T-helper 2 cell treated with Interferon-gamma antibody and Interleukin-4, amounts not matched to agents 5 μg/mL and 100 μg/mL, for 36 hours (primary cell): ENCODE measurements around the gene FBXO31.

Source experiments
- DNase-seq: peaks from one replicate; pipeline ENCODE4 v3.0.0; 2021; ENCODE audit warnings: low spot score
- H3K27ac Mint-ChIP-seq: one replicate; pipeline ENCODE4 v1.8.0; 2021; ENCODE audit warnings: mild to moderate bottlenecking, mixed read lengths
- H3K27me3 Mint-ChIP-seq: one replicate; pipeline ENCODE4 v1.8.0; 2021; ENCODE audit warnings: low read depth, mixed read lengths
- H3K36me3 Mint-ChIP-seq: one replicate; pipeline ENCODE4 v1.8.0; 2021; ENCODE audit warnings: low read depth, mixed read lengths
- H3K4me1 Mint-ChIP-seq: one replicate; pipeline ENCODE4 v1.8.0; 2021; ENCODE audit warnings: low read depth, mixed read lengths
- H3K4me3 Mint-ChIP-seq: one replicate; pipeline ENCODE4 v1.8.0; 2022; ENCODE audit warnings: mild to moderate bottlenecking, moderate library complexity, mixed read lengths
- H3K9me3 Mint-ChIP-seq: one replicate; pipeline ENCODE4 v1.8.0; 2021; ENCODE audit warnings: mixed read lengths

The FBXO31 gene

DNA sequence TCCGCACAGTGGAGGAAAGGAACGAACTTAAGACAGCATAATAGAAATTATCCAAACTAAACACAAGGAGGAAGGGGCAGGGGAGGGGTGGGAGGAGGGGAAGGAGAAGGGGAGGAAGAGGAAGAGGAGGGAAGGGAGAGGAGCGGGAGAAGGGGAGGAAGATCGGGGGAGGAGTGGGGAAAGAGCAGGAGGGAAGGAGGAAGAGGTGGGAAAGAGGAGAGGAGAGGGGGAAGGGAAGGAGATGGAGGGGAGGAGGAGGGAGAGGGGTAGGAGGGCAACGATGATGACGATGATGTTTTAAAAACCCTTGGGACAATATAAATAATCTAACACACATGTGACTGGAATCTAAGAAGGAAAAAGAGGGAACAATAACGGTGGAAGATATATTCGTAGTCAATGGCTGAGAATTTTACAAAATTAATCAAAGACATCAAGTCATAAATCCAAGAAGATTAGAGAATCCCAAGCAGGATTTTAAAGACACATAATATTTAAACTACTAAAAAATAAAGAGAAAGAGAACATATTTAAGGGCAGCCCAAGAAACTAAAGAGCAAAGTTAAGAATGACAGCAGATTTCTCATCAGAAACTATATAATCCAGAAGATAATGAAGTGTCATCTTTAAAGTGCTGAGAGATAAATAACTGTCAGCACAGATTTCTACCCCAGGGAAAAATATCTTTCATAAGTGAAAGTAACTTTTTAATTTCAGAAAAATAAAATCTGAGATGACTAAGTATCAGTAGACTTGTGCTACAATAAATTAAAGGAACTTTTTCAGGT is 96.5 kb downstream of the FBXO31 start:
- H3K27ac Mint-ChIP-seq: no peak overlapping the region
- H3K9me3 Mint-ChIP-seq: peaks cover 6% of the 10 kb centered on the region
- no peak for DNase-seq
- no peaks in the 10 kb centered on the region for H3K4me1 Mint-ChIP-seq
- no peaks in the 10 kb centered on the region for H3K27me3 Mint-ChIP-seq
- no peak overlapping the region for H3K4me3 Mint-ChIP-seq
- peaks cover 12% of the 10 kb centered on the region for H3K36me3 Mint-ChIP-seq

DNA sequence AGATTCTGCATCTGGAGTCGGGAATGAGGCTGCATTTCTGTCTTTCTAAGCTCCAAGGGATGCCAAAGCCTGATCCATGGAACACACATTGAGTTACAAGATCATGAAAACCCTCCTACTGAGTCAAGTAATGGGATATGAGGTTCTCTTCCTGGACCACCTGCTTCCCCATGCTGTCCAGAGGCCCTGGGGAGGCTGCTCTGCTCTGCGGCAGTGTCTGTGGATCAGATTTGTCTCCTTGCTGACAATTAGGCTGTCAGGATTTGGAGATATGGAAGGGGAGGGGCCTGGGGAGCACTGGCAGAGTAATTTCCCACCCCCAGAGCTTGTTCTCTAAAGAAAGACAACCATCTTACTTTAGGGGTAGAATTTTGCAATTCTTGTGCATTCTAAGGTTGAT is 99.4 kb downstream of the FBXO31 start:
- Mint-ChIP-seq H3K4me1 (no peaks in the 10 kb centered on the region), H3K36me3 (peaks cover 4% of the 10 kb centered on the region), H3K9me3 (peaks cover 6% of the 10 kb centered on the region), H3K4me3 (no peak overlapping the region), H3K27ac (no peak overlapping the region), H3K27me3 (no peaks in the 10 kb centered on the region)
- no peak for DNase-seq

DNA sequence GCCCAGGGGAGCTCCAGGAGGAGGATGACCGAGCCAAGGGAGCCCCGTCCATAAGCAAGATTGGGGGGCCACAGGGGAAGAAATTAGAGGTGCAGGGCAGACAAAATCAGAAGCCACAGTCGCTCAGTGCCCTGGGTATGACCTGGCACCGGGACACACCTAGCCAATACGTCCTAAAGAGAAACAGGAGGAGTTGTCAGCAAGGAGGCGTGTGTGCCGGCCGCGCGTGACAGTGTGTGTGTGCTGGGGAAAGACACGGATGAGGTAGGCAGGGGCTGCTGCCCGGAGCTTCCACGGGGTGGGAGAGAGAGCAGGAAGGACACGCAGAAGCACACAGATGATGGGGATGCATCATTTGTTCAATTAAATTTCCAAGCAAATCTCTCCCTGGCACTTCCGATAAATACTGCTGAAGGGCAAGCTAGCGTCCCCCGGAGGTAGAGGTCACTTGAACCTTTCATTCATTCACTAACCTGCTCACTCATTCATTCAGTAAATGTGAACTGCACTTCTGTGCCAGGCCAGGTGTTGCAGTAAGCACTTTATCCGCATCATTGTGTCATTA is 104.4 kb downstream of the FBXO31 start:
- Mint-ChIP-seq H3K4me1 (peaks cover 14% of the 10 kb centered on the region), H3K27ac (no peak overlapping the region)

DNA sequence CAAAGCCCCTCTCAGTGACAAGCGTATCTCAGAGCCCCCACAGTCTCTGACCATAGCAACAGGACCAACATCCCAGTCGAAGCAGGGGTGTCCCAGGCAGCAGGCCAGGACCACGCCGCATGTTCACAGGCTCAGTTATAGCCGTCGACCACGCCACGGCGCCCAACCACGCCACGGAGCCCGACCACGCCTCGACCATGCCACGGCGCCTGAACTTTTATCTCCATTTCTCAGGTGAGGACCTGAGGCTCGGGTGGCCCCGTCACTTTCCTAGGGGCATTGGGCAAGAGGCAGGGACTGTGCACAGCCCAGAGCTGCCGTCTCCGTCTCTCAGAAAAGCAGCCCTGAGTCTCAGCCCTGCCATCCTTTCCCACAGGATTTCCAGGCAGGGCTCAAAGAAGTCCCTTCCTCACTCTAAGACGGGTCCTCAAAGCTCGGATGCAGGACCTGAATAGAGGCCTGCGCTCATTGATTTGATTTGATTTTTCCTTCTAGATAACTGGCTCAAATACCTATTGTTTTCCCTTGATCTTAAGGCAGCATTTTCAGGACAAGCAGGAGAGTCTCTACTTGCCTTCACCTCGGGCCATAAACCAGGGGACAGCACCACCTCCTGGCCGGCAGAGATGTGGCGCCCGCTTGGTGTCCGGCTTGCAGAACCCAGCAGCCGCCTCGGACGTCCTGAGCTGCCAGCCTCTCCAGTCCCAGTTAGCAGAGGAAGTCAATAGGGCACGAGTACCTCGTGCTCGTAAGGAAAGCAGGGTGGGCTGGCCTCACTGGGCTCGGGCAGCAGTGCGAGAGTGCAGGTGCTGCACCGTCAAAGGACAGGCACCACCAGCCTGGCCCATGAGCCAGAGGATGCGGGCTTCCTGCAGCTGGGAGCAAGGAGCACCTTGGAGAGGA is 105.1 kb downstream of the FBXO31 start:
- Mint-ChIP-seq H3K36me3 (no peaks in the 10 kb centered on the region), H3K27me3 (no peaks in the 10 kb centered on the region), H3K9me3 (no peaks in the 10 kb centered on the region), H3K4me3 (no peak overlapping the region), H3K4me1 (peaks cover 14% of the 10 kb centered on the region), H3K27ac (no peak overlapping the region)
- DNase-seq: peak; percentile 42

More for the DNA sequence above, 104.4 kb downstream of the FBXO31 start:
- no peaks in the 10 kb centered on the region for H3K27me3 Mint-ChIP-seq
- no peak for DNase-seq
- H3K9me3 Mint-ChIP-seq: no peaks in the 10 kb centered on the region
- H3K36me3 Mint-ChIP-seq: no peaks in the 10 kb centered on the region
- H3K4me3 Mint-ChIP-seq: no peak overlapping the region
